Suprapubic skin (tissue), 4 donors: ENCODE results near the gene NFKB2.

Experiments
- EP300 ChIP-seq: sonication (generic); formaldehyde crosslinking; IDR thresholded peaks from one replicate; pipeline ENCODE4 v1.6.1; 2017; ENCODE audit warnings: antibody characterized with exemption
- POLR2A ChIP-seq, 2 donors: fragments of 450-650 bp; IDR thresholded peaks; one replicate each; pipeline ENCODE4 v1.6.1; 2017; ENCODE audit warnings: antibody characterized with exemption in 2 of 2, mild to moderate bottlenecking in 2 of 2, moderate library complexity in 2 of 2
- POLR2AphosphoS5 ChIP-seq, 3 donors: sonication (generic); formaldehyde crosslinking; IDR thresholded peaks; one replicate each; pipeline ENCODE4 v1.6.1; 2017; ENCODE audit warnings: antibody characterized with exemption in 3 of 3
- TF ChIP-seq, protein P1 (sequence below), 2 donors: fragments of 200-600 bp in 1 of 2; fragments of 450-650 bp in 1 of 2; sonication (generic) in 1 of 2; IDR thresholded peaks; one replicate each; pipeline ENCODE4 v1.5.1; 2016 to 2019; ENCODE audit warnings: antibody characterized with exemption in 2 of 2, mild to moderate bottlenecking in 1 of 2, moderate library complexity in 1 of 2

DNA sequence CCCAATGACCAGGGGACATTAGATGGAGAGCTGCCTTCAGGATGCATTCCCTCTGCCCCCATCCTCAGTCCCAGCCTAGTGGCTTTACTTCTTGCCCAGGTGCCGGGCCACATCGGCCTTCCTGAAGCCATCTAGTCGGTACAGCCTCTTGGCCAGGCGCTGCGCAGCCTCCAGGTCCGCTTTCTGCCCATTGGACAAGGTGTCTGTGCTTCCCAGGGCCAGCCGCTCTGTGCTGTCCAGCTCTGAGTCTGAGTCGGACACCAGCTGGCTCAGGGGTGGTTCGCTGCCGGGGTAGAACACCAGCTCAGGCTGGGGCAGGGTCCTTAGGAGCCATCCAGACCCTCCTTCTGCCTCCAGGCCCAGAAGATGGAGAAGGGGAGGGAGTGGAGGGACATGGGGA, 16.8 kb downstream of the NFKB2 start:
- TF ChIP-seq POLR2A (IDR thresholded peaks at IDR 0.05) (no peak), POLR2AphosphoS5 (IDR thresholded peaks at IDR 0.05) (no peak), EP300 (no peak)
- TF ChIP-seq, protein P1, sequence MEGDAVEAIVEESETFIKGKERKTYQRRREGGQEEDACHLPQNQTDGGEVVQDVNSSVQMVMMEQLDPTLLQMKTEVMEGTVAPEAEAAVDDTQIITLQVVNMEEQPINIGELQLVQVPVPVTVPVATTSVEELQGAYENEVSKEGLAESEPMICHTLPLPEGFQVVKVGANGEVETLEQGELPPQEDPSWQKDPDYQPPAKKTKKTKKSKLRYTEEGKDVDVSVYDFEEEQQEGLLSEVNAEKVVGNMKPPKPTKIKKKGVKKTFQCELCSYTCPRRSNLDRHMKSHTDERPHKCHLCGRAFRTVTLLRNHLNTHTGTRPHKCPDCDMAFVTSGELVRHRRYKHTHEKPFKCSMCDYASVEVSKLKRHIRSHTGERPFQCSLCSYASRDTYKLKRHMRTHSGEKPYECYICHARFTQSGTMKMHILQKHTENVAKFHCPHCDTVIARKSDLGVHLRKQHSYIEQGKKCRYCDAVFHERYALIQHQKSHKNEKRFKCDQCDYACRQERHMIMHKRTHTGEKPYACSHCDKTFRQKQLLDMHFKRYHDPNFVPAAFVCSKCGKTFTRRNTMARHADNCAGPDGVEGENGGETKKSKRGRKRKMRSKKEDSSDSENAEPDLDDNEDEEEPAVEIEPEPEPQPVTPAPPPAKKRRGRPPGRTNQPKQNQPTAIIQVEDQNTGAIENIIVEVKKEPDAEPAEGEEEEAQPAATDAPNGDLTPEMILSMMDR (IDR thresholded peaks at IDR 0.05): no peak
